Measurements from ENCODE around the gene PIP5KL1. TPM values are rescaled to one million over a fixed set of nuclear protein-coding genes. Genes with fewer than 3 reads are reported as not detected.

Gene PIP5KL1
- total RNA-seq, 1 experiment from 2014 or later, result 21.9 TPM

- CTCF ChIA-PET, result interaction anchor here (0.6 kb wide), 1 partner anchor 73 kb away, joined by 3 read pairs; no protein-coding TSS in a partner anchor
- Histone ChIP-seq H3K36me3 (ENCODE audit: low read depth) (no peaks in the 10 kb centered on the region), H4K20me1 (ENCODE audit: insufficient read depth) (no peaks in the 10 kb centered on the region), H3F3A (ENCODE audit: insufficient read depth, low read depth) (no peaks in the 10 kb centered on the region), H3K27me3 (ENCODE audit: insufficient read depth, low read depth) (no peaks in the 10 kb centered on the region), H3K27ac (no peak overlapping the region), H3K4me3 (no peak overlapping the region), H3K9me2 (ENCODE audit: insufficient read depth) (no peaks in the 10 kb centered on the region), H3K9me3 (ENCODE audit: insufficient read depth, low read depth) (no peaks in the 10 kb centered on the region), H2AFZ (no peak overlapping the region), H3K79me2 (ENCODE audit: low read depth) (no peaks in the 10 kb centered on the region), H3K4me2 (0 out of 2 replicates have a peak overlapping the region, but pooled peaks have one; percentile 15), H3K4me1 (replicated peaks; ENCODE audit: insufficient read depth) (peaks cover 19% of the 10 kb centered on the region; the same call in 1 of the 2 replicates)
- TF ChIP-seq, protein P1, sequence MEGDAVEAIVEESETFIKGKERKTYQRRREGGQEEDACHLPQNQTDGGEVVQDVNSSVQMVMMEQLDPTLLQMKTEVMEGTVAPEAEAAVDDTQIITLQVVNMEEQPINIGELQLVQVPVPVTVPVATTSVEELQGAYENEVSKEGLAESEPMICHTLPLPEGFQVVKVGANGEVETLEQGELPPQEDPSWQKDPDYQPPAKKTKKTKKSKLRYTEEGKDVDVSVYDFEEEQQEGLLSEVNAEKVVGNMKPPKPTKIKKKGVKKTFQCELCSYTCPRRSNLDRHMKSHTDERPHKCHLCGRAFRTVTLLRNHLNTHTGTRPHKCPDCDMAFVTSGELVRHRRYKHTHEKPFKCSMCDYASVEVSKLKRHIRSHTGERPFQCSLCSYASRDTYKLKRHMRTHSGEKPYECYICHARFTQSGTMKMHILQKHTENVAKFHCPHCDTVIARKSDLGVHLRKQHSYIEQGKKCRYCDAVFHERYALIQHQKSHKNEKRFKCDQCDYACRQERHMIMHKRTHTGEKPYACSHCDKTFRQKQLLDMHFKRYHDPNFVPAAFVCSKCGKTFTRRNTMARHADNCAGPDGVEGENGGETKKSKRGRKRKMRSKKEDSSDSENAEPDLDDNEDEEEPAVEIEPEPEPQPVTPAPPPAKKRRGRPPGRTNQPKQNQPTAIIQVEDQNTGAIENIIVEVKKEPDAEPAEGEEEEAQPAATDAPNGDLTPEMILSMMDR (conservative IDR thresholded peaks at IDR 0.05), result no peak
- no peak for TF ChIP-seq EZH2 (IDR thresholded peaks at IDR 0.05; ENCODE audit: low read depth)
- intact Hi-C loops (cut with micrococcal nuclease; ENCODE audit: unreplicated experiment), result loop anchor here (5.0 kb wide), 1 partner anchor 72 kb away; the partner anchor contains the start of gene FPGS
- peak in 1 of 2 experiments; percentile 33 for DNase-seq
- POLR2A ChIA-PET (ENCODE audit: unreplicated experiment), result no interaction called here
- no TSS peak for BruUV-seq (replicated peaks)
Observed at GRCh38 chr9:127874301-127875221, 56.0 kb downstream of the PIP5KL1 start.

- Histone ChIP-seq H3K36me3 (ENCODE audit: low read depth) (no peaks in the 10 kb centered on the region), H3K9me3 (ENCODE audit: insufficient read depth, low read depth) (no peaks in the 10 kb centered on the region), H3K27me3 (ENCODE audit: insufficient read depth, low read depth) (no peaks in the 10 kb centered on the region), H3F3A (ENCODE audit: insufficient read depth, low read depth) (no peaks in the 10 kb centered on the region), H3K79me2 (ENCODE audit: low read depth) (no peaks in the 10 kb centered on the region), H3K9me2 (ENCODE audit: insufficient read depth) (no peaks in the 10 kb centered on the region), H4K20me1 (ENCODE audit: insufficient read depth) (no peaks in the 10 kb centered on the region), H2AFZ (no peak overlapping the region), H3K4me2 (no peak overlapping the region), H3K4me1 (replicated peaks; ENCODE audit: insufficient read depth) (peaks cover 19% of the 10 kb centered on the region; the same call in 1 of the 2 replicates), H3K27ac (no peak overlapping the region), H3K4me3 (no peak overlapping the region)
- POLR2A ChIA-PET (ENCODE audit: unreplicated experiment), result no interaction called here
- no TSS peak for BruUV-seq (replicated peaks)
- TF ChIP-seq, protein P1 (conservative IDR thresholded peaks at IDR 0.05), result no peak
- TF ChIP-seq EZH2 (IDR thresholded peaks at IDR 0.05; ENCODE audit: low read depth), result no peak
- intact Hi-C loops (cut with micrococcal nuclease; ENCODE audit: unreplicated experiment), result loop anchor here (5.0 kb wide), 1 partner anchor 72 kb away; the partner anchor contains the start of gene FPGS
- DNase-seq, result no peak
- CTCF ChIA-PET, result interaction anchor here (0.6 kb wide), 1 partner anchor 73 kb away, joined by 3 read pairs; no protein-coding TSS in a partner anchor
Observed at GRCh38 chr9:127873886-127874285, 56.7 kb downstream of the PIP5KL1 start.

GRCh38 chr9:127873223-127873691 lies 57.3 kb downstream of the PIP5KL1 start:
- Histone ChIP-seq H3K36me3 (ENCODE audit: low read depth) (no peaks in the 10 kb centered on the region), H3K27ac (no peak overlapping the region), H2AFZ (no peak overlapping the region), H3F3A (ENCODE audit: insufficient read depth, low read depth) (no peaks in the 10 kb centered on the region), H3K27me3 (ENCODE audit: insufficient read depth, low read depth) (no peaks in the 10 kb centered on the region), H3K4me1 (replicated peaks; ENCODE audit: insufficient read depth) (peaks cover 19% of the 10 kb centered on the region; the same call in 1 of the 2 replicates), H3K79me2 (ENCODE audit: low read depth) (no peaks in the 10 kb centered on the region), H3K9me2 (ENCODE audit: insufficient read depth) (no peaks in the 10 kb centered on the region), H3K4me3 (no peak overlapping the region), H4K20me1 (ENCODE audit: insufficient read depth) (no peaks in the 10 kb centered on the region), H3K9me3 (ENCODE audit: insufficient read depth, low read depth) (no peaks in the 10 kb centered on the region), H3K4me2 (no peak overlapping the region)
- intact Hi-C loops (cut with micrococcal nuclease; ENCODE audit: unreplicated experiment), result loop anchor here (5.0 kb wide), 1 partner anchor 71 kb away; the partner anchor contains the start of gene FPGS
- CTCF ChIA-PET, result no interaction called here
- DNase-seq, result no peak
- POLR2A ChIA-PET (ENCODE audit: unreplicated experiment), result no interaction called here
- TF ChIP-seq EZH2 (IDR thresholded peaks at IDR 0.05; ENCODE audit: low read depth), result no peak
- TF ChIP-seq, protein P1 (conservative IDR thresholded peaks at IDR 0.05), result no peak
- no TSS peak for BruUV-seq (replicated peaks)

Measured in PC-9 (cell line).